BLaER1 (cell line): Measurements from ENCODE around the gene RAB42.

Experiments used
- H3K27ac ChIP-seq: shearing (Covaris generic); formaldehyde crosslinking; 2 replicates; pipeline ENCODE4 v1.8.1; 2022
- H3K27me3 ChIP-seq: shearing (Covaris generic); formaldehyde crosslinking; 2 replicates; pipeline ENCODE4 v1.8.1; 2022
- H3K36me3 ChIP-seq: shearing (Covaris generic); formaldehyde crosslinking; 2 replicates; pipeline ENCODE4 v1.8.1; 2022
- H3K4me1 ChIP-seq: shearing (Covaris generic); formaldehyde crosslinking; 2 replicates; pipeline ENCODE4 v1.8.1; 2022
- H3K4me2 ChIP-seq: shearing (Covaris generic); formaldehyde crosslinking; 2 replicates; pipeline ENCODE4 v1.8.1; 2022
- H3K4me3 ChIP-seq: shearing (Covaris generic); formaldehyde crosslinking; 2 replicates; pipeline ENCODE4 v1.8.1; 2022
- H3K9ac ChIP-seq: shearing (Covaris generic); formaldehyde crosslinking; 2 replicates; pipeline ENCODE4 v1.8.1; 2022
- H3K9me3 ChIP-seq: shearing (Covaris generic); formaldehyde crosslinking; 2 replicates; pipeline ENCODE4 v1.8.1; 2022
- H4K20me1 ChIP-seq: shearing (Covaris generic); formaldehyde crosslinking; 2 replicates; pipeline ENCODE4 v1.8.1; 2022
- Cebpa-rat ChIP-seq: shearing (Covaris generic); IDR thresholded peaks from 2 replicates; pipeline ENCODE4 v1.8.1; 2022

Gene RAB42

GRCh38 chr1:28602536-28603439, 10.7 kb downstream of the RAB42 start:
- no peak for TF ChIP-seq Cebpa-rat
- Histone ChIP-seq H4K20me1 (no peaks in the 10 kb centered on the region), H3K27me3 (no peaks in the 10 kb centered on the region), H3K9ac (no peak overlapping the region), H3K36me3 (peaks cover 59% of the 10 kb centered on the region), H3K9me3 (no peaks in the 10 kb centered on the region), H3K4me2 (no peak overlapping the region), H3K4me3 (no peak overlapping the region), H3K27ac (no peak overlapping the region), H3K4me1 (peaks cover 25% of the 10 kb centered on the region)

- H3K27ac ChIP-seq: no peak overlapping the region; the same call in 1 of the 2 replicates
- peak overlapping the region; percentile 69 for H3K4me2 ChIP-seq
- H3K4me3 ChIP-seq: no peak overlapping the region
- TF ChIP-seq Cebpa-rat: no peak
- H3K9me3 ChIP-seq: no peaks in the 10 kb centered on the region
- peaks cover 25% of the 10 kb centered on the region for H3K4me1 ChIP-seq
- H3K9ac ChIP-seq: peak overlapping the region; percentile 42; the same call in 1 of the 2 replicates
- no peaks in the 10 kb centered on the region for H3K27me3 ChIP-seq
- H3K36me3 ChIP-seq: peaks cover 73% of the 10 kb centered on the region
- no peaks in the 10 kb centered on the region for H4K20me1 ChIP-seq
Observed at GRCh38 chr1:28604411-28604810, 12.3 kb downstream of the RAB42 start.

GRCh38 chr1:28604962-28605361, 12.9 kb downstream of the RAB42 start:
- peak overlapping the region; percentile 42; the same call in 1 of the 2 replicates for H3K9ac ChIP-seq
- peak overlapping the region; percentile 69 for H3K4me2 ChIP-seq
- H4K20me1 ChIP-seq: no peaks in the 10 kb centered on the region
- H3K27ac ChIP-seq: peak overlapping the region; percentile 15; the same call in 1 of the 2 replicates
- no peaks in the 10 kb centered on the region for H3K27me3 ChIP-seq
- peaks cover 25% of the 10 kb centered on the region for H3K4me1 ChIP-seq
- no peaks in the 10 kb centered on the region for H3K9me3 ChIP-seq
- peaks cover 78% of the 10 kb centered on the region for H3K36me3 ChIP-seq
- no peak for TF ChIP-seq Cebpa-rat
- H3K4me3 ChIP-seq: no peak overlapping the region

- H3K9ac ChIP-seq: no peak overlapping the region
- no peak overlapping the region for H3K4me2 ChIP-seq
- peaks cover 72% of the 10 kb centered on the region for H3K36me3 ChIP-seq
- TF ChIP-seq Cebpa-rat: no peak
- no peak overlapping the region for H3K27ac ChIP-seq
- no peaks in the 10 kb centered on the region for H3K9me3 ChIP-seq
- no peaks in the 10 kb centered on the region for H3K27me3 ChIP-seq
- no peak overlapping the region for H3K4me3 ChIP-seq
- H4K20me1 ChIP-seq: no peaks in the 10 kb centered on the region
- peaks cover 32% of the 10 kb centered on the region for H3K4me1 ChIP-seq
Observed at GRCh38 chr1:28606771-28607170, 14.7 kb downstream of the RAB42 start.

GRCh38 chr1:28613175-28613574, 21.1 kb downstream of the RAB42 start:
- Histone ChIP-seq H3K27ac (no peak overlapping the region), H3K4me3 (no peak overlapping the region), H3K4me1 (peaks cover 11% of the 10 kb centered on the region), H3K9ac (no peak overlapping the region), H3K9me3 (no peaks in the 10 kb centered on the region), H3K36me3 (peaks cover 84% of the 10 kb centered on the region), H3K27me3 (no peaks in the 10 kb centered on the region), H4K20me1 (no peaks in the 10 kb centered on the region), H3K4me2 (no peak overlapping the region)
- TF ChIP-seq Cebpa-rat: no peak

- no peak overlapping the region for H3K4me3 ChIP-seq
- H3K27ac ChIP-seq: no peak overlapping the region
- H3K4me2 ChIP-seq: no peak overlapping the region
- no peaks in the 10 kb centered on the region for H3K9me3 ChIP-seq
- no peak for TF ChIP-seq Cebpa-rat
- H3K27me3 ChIP-seq: no peaks in the 10 kb centered on the region
- no peaks in the 10 kb centered on the region for H4K20me1 ChIP-seq
- no peaks in the 10 kb centered on the region for H3K36me3 ChIP-seq
- no peak overlapping the region for H3K9ac ChIP-seq
- H3K4me1 ChIP-seq: peaks cover 11% of the 10 kb centered on the region
Observed at GRCh38 chr1:28631713-28632112, 39.6 kb downstream of the RAB42 start.

- no peaks in the 10 kb centered on the region for H3K27me3 ChIP-seq
- no peaks in the 10 kb centered on the region for H3K36me3 ChIP-seq
- no peak overlapping the region for H3K9ac ChIP-seq
- H4K20me1 ChIP-seq: no peaks in the 10 kb centered on the region
- peaks cover 11% of the 10 kb centered on the region for H3K4me1 ChIP-seq
- no peak overlapping the region for H3K27ac ChIP-seq
- H3K4me3 ChIP-seq: no peak overlapping the region
- H3K9me3 ChIP-seq: no peaks in the 10 kb centered on the region
- TF ChIP-seq Cebpa-rat: no peak
- no peak overlapping the region for H3K4me2 ChIP-seq
Observed at GRCh38 chr1:28632560-28632959, 40.5 kb downstream of the RAB42 start.

- peaks cover 33% of the 10 kb centered on the region for H3K4me1 ChIP-seq
- H3K27ac ChIP-seq: no peak overlapping the region
- no peak overlapping the region for H3K9ac ChIP-seq
- H3K36me3 ChIP-seq: no peaks in the 10 kb centered on the region
- no peak overlapping the region for H3K4me3 ChIP-seq
- no peaks in the 10 kb centered on the region for H4K20me1 ChIP-seq
- TF ChIP-seq Cebpa-rat: no peak
- peak overlapping the region; percentile 80 for H3K4me2 ChIP-seq
- no peaks in the 10 kb centered on the region for H3K9me3 ChIP-seq
- H3K27me3 ChIP-seq: no peaks in the 10 kb centered on the region
Observed at GRCh38 chr1:28640766-28641165, 48.7 kb downstream of the RAB42 start.

- H3K4me1 ChIP-seq: peaks cover 38% of the 10 kb centered on the region
- no peak for TF ChIP-seq Cebpa-rat
- H3K9ac ChIP-seq: peak overlapping the region; percentile 95
- no peaks in the 10 kb centered on the region for H3K9me3 ChIP-seq
- H3K27me3 ChIP-seq: no peaks in the 10 kb centered on the region
- peak overlapping the region; percentile 96 for H3K27ac ChIP-seq
- H3K4me3 ChIP-seq: peak overlapping the region; percentile 80
- H3K4me2 ChIP-seq: peak overlapping the region; percentile 80
- no peaks in the 10 kb centered on the region for H3K36me3 ChIP-seq
- H4K20me1 ChIP-seq: no peaks in the 10 kb centered on the region
Observed at GRCh38 chr1:28642056-28642846, 50.2 kb downstream of the RAB42 start.
